ENCODE results near the gene MT1M.
"Not testable (repeated sequence)": the region's sequence is repeated elsewhere in the genome, so short reads cannot be mapped to it uniquely, and the experiment has no call there.

Gene MT1M

DNA sequence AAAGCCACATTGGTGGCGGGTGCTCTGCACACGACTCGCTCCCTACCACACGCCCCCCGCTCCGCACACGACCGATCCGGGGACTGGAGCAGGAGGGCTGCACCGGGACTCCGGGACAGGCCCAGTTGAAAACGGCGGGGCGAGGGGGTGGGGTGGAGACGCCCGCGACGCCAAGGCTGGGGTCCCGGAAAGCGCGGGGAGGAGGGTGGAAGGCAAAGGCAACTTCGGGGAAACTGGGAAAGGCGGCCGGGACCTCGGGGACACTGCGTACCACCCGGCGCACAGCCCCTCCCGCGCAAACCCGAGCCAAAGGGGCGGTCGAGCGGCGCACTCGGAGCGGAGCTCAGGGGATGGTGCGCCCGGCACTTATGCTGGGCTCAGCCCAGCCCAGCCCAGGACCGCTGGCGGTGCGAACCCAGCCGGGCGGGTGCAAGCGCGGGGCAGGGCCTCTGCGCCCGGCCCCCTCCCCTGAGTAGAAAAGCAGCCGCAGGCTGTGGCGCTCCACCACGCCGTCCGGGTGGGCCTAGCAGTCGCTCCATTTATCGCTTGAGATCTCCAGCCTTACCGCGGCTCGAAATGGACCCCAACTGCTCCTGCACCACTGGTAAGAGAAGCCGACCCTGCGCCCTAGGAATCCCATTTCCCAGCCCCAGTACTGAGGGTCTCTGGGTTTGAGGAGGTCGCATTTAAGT is at the start of gene MT1M:
MT1M (plus strand) TSS at position 504 of the 692 bp plus-strand sequence; CDS start at position 577, 73 bp downstream.
- DNase-seq = no peak

GRCh38 chr16:56582911-56583310 is 49.5 kb upstream of the MT1M start:
- DNase-seq = not testable (repeated sequence)

GRCh38 chr16:56583351-56584168 is 48.9 kb upstream of the MT1M start:
- no peak for DNase-seq

DNA sequence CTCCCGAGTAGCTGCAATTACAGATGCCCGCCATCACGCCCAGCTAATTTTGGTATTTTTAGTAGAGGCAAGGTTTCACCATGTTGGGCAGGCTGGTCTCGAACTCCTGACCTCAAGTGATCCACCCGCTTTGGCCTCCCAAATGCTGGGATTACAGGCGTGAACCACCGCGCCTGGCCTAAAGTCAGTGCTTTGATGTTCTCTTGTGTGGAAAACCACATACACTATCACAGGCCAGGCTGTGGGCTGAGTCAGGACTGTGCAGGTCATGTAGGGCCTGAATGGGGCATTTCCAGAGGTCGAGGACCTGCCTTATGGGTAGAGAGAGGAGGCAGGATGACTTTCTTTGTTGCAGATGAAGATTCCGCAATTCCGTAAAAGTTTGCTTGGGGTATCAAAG is 48.2 kb upstream of the MT1M start:
- DNase-seq = no peak

DNA sequence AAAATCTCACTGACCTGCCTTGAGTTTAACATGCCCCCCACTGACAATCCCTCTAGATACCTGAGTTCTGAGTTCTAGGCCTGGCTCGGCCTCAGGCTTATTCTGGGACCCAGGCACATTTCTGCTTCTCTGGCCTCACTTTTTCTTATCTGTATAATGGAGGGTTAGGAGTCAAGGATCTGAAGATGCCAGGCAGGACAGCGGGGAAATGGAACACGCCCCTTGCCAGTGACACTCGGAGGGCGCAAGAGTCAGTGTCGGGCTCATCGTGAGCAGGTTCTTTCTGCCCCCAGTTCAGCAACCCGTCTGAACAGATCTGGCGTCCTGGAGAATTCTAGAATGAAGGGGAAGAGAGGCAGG is 43.7 kb upstream of the MT1M start:
- no peak for DNase-seq

DNA sequence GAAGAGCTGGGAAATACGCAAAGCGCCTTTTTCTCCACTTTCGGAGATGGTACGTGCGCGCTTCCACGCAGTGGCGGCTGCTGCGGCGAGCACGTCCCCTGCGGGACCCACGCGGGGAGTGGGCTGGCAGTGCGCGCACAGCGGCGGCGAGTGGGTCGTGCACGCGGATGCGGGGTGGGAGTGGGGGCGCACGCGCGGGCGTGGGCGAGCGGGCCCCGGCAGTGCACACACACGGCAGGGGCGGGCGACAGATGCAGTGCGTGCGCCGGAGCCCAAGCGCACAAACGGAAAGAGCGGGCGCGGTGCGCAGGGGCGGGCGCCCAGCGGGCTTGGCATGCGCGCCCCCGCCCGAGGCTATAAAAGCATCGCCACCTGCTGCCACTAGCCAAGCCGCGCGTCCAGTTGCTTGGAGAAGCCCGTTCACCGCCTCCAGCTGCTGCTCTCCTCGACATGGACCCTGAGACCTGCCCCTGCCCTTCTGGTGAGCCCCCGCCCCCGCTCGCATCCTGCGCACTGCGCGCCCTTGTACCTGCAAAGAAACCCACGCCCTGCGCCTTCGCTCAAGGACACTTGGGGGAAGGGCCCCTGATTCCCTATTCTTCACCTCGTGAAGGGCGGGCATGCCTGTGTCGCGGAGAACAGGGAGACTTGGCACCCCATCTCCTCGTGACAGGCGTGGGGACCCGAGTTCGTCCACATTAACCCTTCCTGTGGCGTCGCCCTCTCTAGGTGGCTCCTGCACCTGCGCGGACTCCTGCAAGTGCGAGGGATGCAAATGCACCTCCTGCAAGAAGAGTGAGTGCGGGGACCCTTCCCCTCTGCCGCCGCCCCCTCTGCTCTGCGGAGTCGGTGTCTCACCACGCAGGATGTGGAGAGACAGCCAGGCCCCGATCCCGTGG is 43.1 kb upstream of the MT1M start, which contains the start of gene MT3:
MT3 (plus strand) TSS at position 388 of the 899 bp plus-strand sequence; CDS start at position 451, 63 bp downstream.
- DNase-seq = peak; percentile 41

GRCh38 chr16:56591377-56592060 is 40.9 kb upstream of the MT1M start:
- DNase-seq = no peak

DNA sequence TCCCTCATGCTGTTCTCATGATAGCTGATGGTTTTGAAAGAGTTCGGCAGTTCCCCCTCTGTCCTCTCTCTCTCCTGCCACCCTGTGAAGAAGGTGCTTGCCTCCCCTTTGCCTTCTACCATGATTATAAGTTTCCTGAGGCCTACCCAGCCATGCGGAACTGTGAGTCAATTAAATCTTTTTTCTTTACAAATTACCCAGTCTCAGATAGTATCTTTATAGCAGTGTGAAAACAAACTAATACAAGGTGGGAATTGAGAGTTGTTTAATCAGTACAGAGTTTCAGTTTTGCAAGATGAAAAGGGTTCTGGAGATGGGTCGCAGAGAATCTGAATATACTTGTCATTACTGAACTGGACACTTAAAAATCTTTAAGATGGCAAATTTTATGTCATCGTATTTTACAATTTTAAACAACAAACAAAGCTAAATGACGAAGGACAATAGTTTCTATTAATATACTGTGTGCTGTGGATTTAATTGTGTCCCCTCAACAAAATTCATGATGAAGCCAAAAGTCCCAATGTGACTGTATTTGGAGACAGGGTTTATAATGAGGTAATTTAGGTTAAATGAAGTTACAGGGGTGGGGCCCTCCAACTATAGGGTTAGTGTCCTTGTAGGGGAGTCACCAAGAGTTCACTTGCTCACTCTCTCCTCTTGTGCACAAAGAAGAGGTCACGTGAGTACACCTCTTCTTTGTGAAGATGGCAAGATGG is 38.7 kb upstream of the MT1M start:
- DNase-seq = no peak

DNA sequence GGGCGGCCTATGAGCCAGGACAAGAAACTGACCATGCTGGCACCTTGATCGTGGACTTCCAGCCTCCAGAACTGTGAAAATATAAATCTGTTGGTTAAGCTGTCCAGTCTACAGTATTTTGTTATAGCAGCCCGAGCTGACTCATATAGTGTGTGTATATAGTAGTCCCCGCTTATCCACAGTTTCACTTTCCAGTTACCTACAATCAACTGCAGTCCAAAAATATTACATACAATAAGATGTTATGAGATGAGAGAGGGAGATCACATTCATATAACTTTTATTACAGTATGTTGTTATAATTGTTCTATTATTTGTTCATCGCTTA is 38.2 kb upstream of the MT1M start:
- no peak for DNase-seq

DNA sequence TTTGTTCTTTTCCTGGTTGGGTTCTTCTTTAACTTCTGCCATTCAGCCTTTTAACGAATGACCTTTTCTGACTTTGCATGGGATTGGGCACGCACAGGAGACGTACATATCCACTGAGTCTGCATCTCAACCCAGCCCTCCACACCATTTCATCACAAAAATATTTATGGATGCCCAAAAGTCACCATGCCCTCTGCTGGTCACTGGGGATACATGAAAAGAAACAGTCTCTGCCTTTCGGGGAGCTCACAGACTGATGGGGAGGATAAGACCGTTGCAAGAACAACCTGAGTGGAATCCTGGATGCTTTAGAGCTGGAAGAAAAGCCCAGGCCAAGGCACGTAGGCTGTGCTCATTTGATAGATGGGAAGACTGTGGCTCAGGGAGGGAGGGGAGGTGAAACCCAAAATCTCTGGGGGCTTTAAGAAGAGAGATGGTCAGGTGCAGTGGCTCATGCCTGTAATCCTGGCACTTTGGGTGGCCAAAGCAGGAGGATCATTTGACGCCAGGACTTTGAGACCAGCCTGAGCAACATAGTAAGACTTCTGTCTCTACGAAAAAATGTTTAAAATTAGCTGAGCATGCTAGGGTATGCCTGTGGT is 32.0 kb upstream of the MT1M start:
- no peak for DNase-seq

GRCh38 chr16:56601325-56601724 is 31.1 kb upstream of the MT1M start:
- DNase-seq = no peak

- DNase-seq = peak; percentile 22
Observed at GRCh38 chr16:56603589-56603988, 28.9 kb upstream of the MT1M start.

DNA sequence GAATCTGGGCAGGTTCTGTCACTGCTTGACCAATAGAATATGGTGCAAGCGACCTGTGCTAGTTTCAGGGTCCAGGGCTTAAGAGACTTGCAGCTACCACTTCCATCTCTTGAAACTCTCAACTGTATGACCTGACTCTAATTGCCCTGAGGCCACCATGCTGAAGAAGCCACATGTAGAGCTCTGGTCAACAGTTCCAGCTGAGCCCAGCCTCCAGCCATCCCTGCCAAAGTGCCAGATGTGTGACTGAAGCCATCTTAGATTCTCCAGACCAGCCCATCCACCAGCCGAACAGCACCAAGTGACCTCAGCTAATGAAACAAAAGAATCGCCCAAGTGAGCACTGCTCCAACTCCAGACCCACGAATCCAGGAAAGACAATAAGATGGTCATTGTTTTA is 27.5 kb upstream of the MT1M start:
- no peak for DNase-seq

DNA sequence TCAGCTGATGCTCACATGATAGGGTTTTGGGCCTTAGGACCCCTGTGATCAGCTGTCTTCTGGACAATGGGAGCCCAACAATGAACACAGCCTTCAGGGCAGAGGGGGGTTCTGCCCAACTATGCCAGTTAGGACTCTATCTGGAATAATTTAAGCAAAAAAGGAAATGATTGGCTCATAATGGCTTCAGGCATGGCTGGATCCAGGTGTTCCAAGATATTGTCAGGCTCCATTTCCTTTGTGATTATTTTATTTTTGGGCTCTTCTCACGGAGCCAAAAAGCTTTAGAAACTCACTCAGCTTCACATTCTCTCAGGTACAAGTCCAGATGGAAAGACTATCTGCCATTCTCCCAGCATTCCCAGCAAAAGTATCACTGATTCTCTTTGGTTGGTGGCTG is 27.0 kb upstream of the MT1M start:
- DNase-seq = no peak

GRCh38 chr16:56606071-56606475 is 26.4 kb upstream of the MT1M start:
- DNase-seq = no peak

GRCh38 chr16:56606476-56607108 is 25.9 kb upstream of the MT1M start:
- DNase-seq = no peak

- DNase-seq = no peak
Observed at GRCh38 chr16:56607109-56607618, 25.3 kb upstream of the MT1M start.

DNA sequence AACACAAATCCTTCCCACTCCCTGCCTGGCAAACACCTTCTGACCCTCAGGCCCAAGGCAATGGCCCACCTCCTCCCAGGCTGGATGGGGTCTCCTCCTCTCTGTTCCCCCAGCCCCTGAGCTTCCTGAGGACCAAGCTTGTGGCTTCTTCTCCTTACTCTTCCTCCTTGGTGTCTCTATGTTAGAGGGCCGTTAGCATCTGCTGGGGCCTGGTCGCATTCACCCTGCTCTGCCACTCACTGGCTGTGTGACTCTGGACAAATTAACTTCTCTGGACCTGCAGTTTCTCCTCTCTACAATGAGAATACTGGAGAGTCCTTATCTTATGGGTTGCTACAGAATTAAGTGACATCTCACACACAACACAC is 24.8 kb upstream of the MT1M start:
- no peak for DNase-seq

DNA sequence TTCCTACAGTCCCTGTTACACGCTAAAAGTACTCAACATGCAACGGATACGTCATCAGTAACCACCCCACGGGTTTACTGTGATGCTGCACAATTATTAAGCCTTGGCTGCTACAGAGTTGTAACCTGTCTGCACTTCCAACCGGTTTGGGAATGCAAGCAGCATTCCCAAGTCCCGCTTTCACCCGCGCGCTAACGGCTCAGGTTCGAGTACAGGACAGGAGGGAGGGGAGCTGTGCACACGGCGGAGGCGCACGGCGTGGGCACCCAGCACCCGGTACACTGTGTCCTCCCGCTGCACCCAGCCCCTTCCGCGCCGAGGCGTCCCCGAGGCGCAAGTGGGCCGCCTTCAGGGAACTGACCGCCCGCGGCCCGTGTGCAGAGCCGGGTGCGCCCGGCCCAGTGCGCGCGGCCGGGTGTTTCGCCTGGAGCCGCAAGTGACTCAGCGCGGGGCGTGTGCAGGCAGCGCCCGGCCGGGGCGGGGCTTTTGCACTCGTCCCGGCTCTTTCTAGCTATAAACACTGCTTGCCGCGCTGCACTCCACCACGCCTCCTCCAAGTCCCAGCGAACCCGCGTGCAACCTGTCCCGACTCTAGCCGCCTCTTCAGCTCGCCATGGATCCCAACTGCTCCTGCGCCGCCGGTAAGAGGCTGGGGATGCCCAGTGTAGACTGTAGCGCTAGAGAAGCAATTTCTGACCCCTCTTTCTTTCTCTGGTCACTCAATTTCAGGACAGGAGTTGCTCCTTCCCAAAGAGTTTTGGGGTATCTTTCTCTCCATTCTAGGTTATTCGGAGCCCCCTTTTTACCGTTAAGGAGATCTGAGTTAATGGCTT is 24.2 kb upstream of the MT1M start, which contains the start of gene MT2A:
MT2A (plus strand) TSS at position 542 of the 833 bp plus-strand sequence; CDS start at position 614, 72 bp downstream.
- DNase-seq = peak; percentile 91

Measured in DMS 273 treated with DMSO at 0.1 percent for 48 hours (cell line).